Transverse colon (tissue), 4 donors: ENCODE results near the gene SNX27. TPM values are rescaled to one million over a fixed set of nuclear protein-coding genes. Genes with fewer than 3 reads are reported as not detected.
"Not testable (repeated sequence)": the region's sequence is repeated elsewhere in the genome, so short reads cannot be mapped to it uniquely, and the experiment has no call there.

Source experiments
- DNase-seq: peaks from one replicate; pipeline ENCODE4 v3.0.0-alpha.2; 2019
- H3K27ac ChIP-seq, 4 donors: fragments of 200-600 bp; sonication (generic); 2 replicates each; pipeline ENCODE4 v1.5.1; 2016 to 2018; ENCODE audit warnings: inconsistent platforms in 4 of 4
- H3K27me3 ChIP-seq: fragments of 200-600 bp; sonication (generic); 2 replicates; pipeline ENCODE4 v1.5.1; 2017; ENCODE audit warnings: inconsistent platforms
- H3K36me3 ChIP-seq, 4 donors: fragments of 200-600 bp; sonication (generic); 2 replicates each; pipeline ENCODE4 v1.5.1; 2017 to 2019; ENCODE audit warnings: inconsistent platforms in 4 of 4
- H3K4me1 ChIP-seq, 4 donors: fragments of 200-600 bp; sonication (generic); 2 replicates each; pipeline ENCODE4 v1.5.1; 2017 to 2020; ENCODE audit warnings: inconsistent platforms in 4 of 4
- H3K4me3 ChIP-seq, 4 donors: fragments of 200-600 bp; sonication (generic); 1 replicate in 1 of 4; 2 replicates in 3 of 4; pipeline versions ENCODE4 v1.5.1 to v1.6.1; 2017 to 2019; ENCODE audit warnings: inconsistent platforms in 4 of 4
- H3K9me3 ChIP-seq, 2 donors: fragments of 200-600 bp; sonication (generic); 2 replicates each; pipeline ENCODE4 v1.5.1; 2017 to 2019; ENCODE audit warnings: inconsistent platforms in 2 of 2
- CTCF ChIP-seq, 5 experiments: fragments of 200-600 bp in 3 of 5; fragments of 450-650 bp in 2 of 5; sonication (generic) in 3 of 5; IDR thresholded peaks; 1 replicate in 2 of 5; 2 replicates in 3 of 5; pipeline ENCODE4 v1.5.1; 2016 to 2017; ENCODE audit warnings: antibody characterized with exemption in 5 of 5, inconsistent platforms in 3 of 5, mild to moderate bottlenecking in 2 of 5, moderate library complexity in 1 of 5
- EP300 ChIP-seq: sonication (generic); formaldehyde crosslinking; IDR thresholded peaks from one replicate; pipeline ENCODE4 v1.6.1; 2017; ENCODE audit warnings: antibody characterized with exemption, low read depth
- POLR2A ChIP-seq: fragments of 450-650 bp; IDR thresholded peaks from one replicate; pipeline ENCODE4 v1.6.1; 2016; ENCODE audit warnings: antibody characterized with exemption, mild to moderate bottlenecking, moderate library complexity
- POLR2AphosphoS5 ChIP-seq, 3 donors: sonication (generic); formaldehyde crosslinking; IDR thresholded peaks; one replicate each; pipeline ENCODE4 v1.6.1; 2016; ENCODE audit warnings: antibody characterized with exemption in 3 of 3
- WGBS, 2 donors: methylation state at CpG; one replicate each; pipeline ENCODE4 v1.1.5; 2018; ENCODE audit warnings: low coverage in 1 of 2; 5-methylcytosine and 5-hydroxymethylcytosine counted together
- in situ Hi-C, 4 donors: fragments of 200-750 bp; cut with MboI; loops; one replicate each; pipeline versions ENCODE4 v1.15.0 to v1.15.1; 2017; ENCODE audit warnings: low sequenced_read_pairs in 3 of 4, low pct_ligation_motif_present in 1 of 4, low pct_unique_long_range_greater_than_20kb in 1 of 4
- intact Hi-C: fragments of 100-400 bp; cut with DNase I; formaldehyde crosslinking; loops from one replicate; pipeline ENCODE4 v1.15.1; 2023; ENCODE audit warnings: low total_unique reads
- total RNA-seq, 4 donors: library from RNA; depleted of rRNA; stranded (reverse); fragments of >200 nt; gene quantifications; one replicate each; pipeline ENCODE4 v1.1.0, GENCODE V29; 2016

The SNX27 gene
- total RNA-seq, 4 donors from 2014 or later, result 11.5 to 37.0 (median 24.6) TPM

GRCh38 chr1:151639466-151639865 is 27.6 kb downstream of the SNX27 start:
- Histone ChIP-seq H3K4me1 (peaks cover 9 to 36% (median 28%) of the 10 kb centered on the region in 4 donors), H3K9me3 (no peaks in the 10 kb centered on the region), H3K27me3 (no peaks in the 10 kb centered on the region), H3K4me3 (no peak overlapping the region), H3K36me3 (no peaks in the 10 kb centered on the region), H3K27ac (peak overlapping the region in 1 of 4 donors; percentile 54)
- DNase-seq, result no peak
- TF ChIP-seq POLR2A (no peak), EP300 (no peak), POLR2AphosphoS5 (IDR thresholded peaks at IDR 0.05) (no peak), CTCF (IDR thresholded peaks at IDR 0.05) (no peak)
- 0 to 21% methylated on average over 2 of the region's 2 CpGs for WGBS, 2 donors
- in situ Hi-C loops, result no loop called here
- intact Hi-C loops, result no loop called here

GRCh38 chr1:151641229-151641628 is 29.4 kb downstream of the SNX27 start:
- Histone ChIP-seq H3K4me1 (peaks cover 9 to 28% (median 26%) of the 10 kb centered on the region in 4 donors), H3K4me3 (no peak overlapping the region), H3K36me3 (no peaks in the 10 kb centered on the region), H3K9me3 (no peaks in the 10 kb centered on the region), H3K27me3 (no peaks in the 10 kb centered on the region), H3K27ac (no peak overlapping the region)
- intact Hi-C loops (loop anchor here (2.0 kb wide), 1 partner anchor 54 kb away; no protein-coding TSS in a partner anchor), in situ Hi-C loops (no loop called here)
- no peak for DNase-seq
- WGBS, 2 donors, result 76 to 100% methylated on average over 1 of the region's 1 CpG
- TF ChIP-seq CTCF (IDR thresholded peaks at IDR 0.05) (no peak), POLR2A (no peak), POLR2AphosphoS5 (IDR thresholded peaks at IDR 0.05) (no peak), EP300 (no peak)

GRCh38 chr1:151643085-151643484 is 31.2 kb downstream of the SNX27 start:
- peaks cover 9 to 19% (median 17%) of the 10 kb centered on the region in 4 donors for H3K4me1 ChIP-seq
- in situ Hi-C loops, H3K4me3 ChIP-seq, H3K9me3 ChIP-seq, H3K36me3 ChIP-seq, DNase-seq, H3K27ac ChIP-seq, intact Hi-C loops, H3K27me3 ChIP-seq: not testable (repeated sequence)
- whole genome bisulfite sequencing, 2 donors, result 95 to 96% methylated on average over 4 to 11 of the region's 11 CpGs

GRCh38 chr1:151644001-151644400 is 32.2 kb downstream of the SNX27 start:
- Histone ChIP-seq H3K4me1 (peaks cover 6 to 9% (median 8%) of the 10 kb centered on the region in 4 donors), H3K27ac (no peak overlapping the region), H3K9me3 (no peaks in the 10 kb centered on the region), H3K27me3 (no peaks in the 10 kb centered on the region), H3K4me3 (no peak overlapping the region), H3K36me3 (peaks cover 0 to 5% (median 0%) of the 10 kb centered on the region in 4 donors)
- DNase-seq, result no peak
- in situ Hi-C loops (no loop called here), intact Hi-C loops (no loop called here)
- TF ChIP-seq CTCF (IDR thresholded peaks at IDR 0.05) (no peak), POLR2AphosphoS5 (IDR thresholded peaks at IDR 0.05) (no peak), POLR2A (no peak), EP300 (no peak)
- 93 to 100% methylated on average over 1 to 2 of the region's 2 CpGs for WGBS, 2 donors

GRCh38 chr1:151653397-151653796 is 41.5 kb downstream of the SNX27 start:
- peaks cover 0 to 13% (median 0%) of the 10 kb centered on the region in 4 donors for H3K36me3 ChIP-seq
- WGBS, 2 donors, result 64 to 75% methylated on average over 1 of the region's 1 CpG
- in situ Hi-C loops, result no loop called here
- no peaks in the 10 kb centered on the region for H3K9me3 ChIP-seq
- intact Hi-C loops, result no loop called here
- TF ChIP-seq EP300, result no peak
- TF ChIP-seq POLR2AphosphoS5 (IDR thresholded peaks at IDR 0.05), result no peak
- TF ChIP-seq POLR2A, result no peak
- no peak for TF ChIP-seq CTCF (IDR thresholded peaks at IDR 0.05)
- no peaks in the 10 kb centered on the region for H3K27me3 ChIP-seq
- peaks cover 0 to 15% (median 0%) of the 10 kb centered on the region in 4 donors for H3K4me1 ChIP-seq
- H3K4me3 ChIP-seq, result no peak overlapping the region
- DNase-seq, result no peak
- H3K27ac ChIP-seq, result peak overlapping the region in 2 of 4 donors; percentile 20 to 22
